Neural progenitor cell (in vitro differentiated cells): ENCODE measurements around the gene XIAP. TPM values are rescaled to one million over a fixed set of nuclear protein-coding genes. Genes with fewer than 3 reads are reported as not detected.

Experiments
- DNase-seq: peaks from one replicate; pipeline ENCODE4 v3.0.0-alpha.2; 2016; ENCODE audit warnings: low spot score
- H2AFZ ChIP-seq: fragments of 200-600 bp; sonication (generic); replicated peaks from 2 replicates; pipeline ENCODE4 v1.6.1; 2016; ENCODE audit warnings: antibody characterized with exemption
- H3F3A ChIP-seq: fragments of 200-600 bp; sonication (generic); 2 replicates; pipeline ENCODE4 v1.6.1; 2016; ENCODE audit warnings: antibody characterized with exemption, low read depth
- H3K27ac ChIP-seq: fragments of 200-600 bp; sonication (generic); 2 replicates; pipeline ENCODE4 v1.5.1; 2016; ENCODE audit warnings: mild to moderate bottlenecking
- H3K27me3 ChIP-seq: fragments of 200-600 bp; sonication (generic); 2 replicates; pipeline ENCODE4 v1.6.1; 2016; ENCODE audit warnings: mild to moderate bottlenecking, moderate library complexity
- H3K36me3 ChIP-seq: fragments of 200-600 bp; sonication (generic); 2 replicates; pipeline ENCODE4 v1.5.1; 2016
- H3K4me1 ChIP-seq: fragments of 200-600 bp; sonication (generic); 2 replicates; pipeline ENCODE4 v1.6.1; 2016; ENCODE audit warnings: mixed run types
- H3K4me2 ChIP-seq: fragments of 200-600 bp; sonication (generic); 2 replicates; pipeline ENCODE4 v1.6.1; 2016
- H3K4me3 ChIP-seq: fragments of 200-600 bp; sonication (generic); 2 replicates; pipeline ENCODE4 v1.5.1; 2016
- H3K79me2 ChIP-seq: fragments of 200-600 bp; sonication (generic); 2 replicates; pipeline ENCODE4 v1.6.1; 2016; ENCODE audit warnings: low read depth
- H3K9ac ChIP-seq: fragments of 200-600 bp; sonication (generic); 2 replicates; pipeline ENCODE4 v1.6.1; 2016
- H3K9me3 ChIP-seq: fragments of 200-600 bp; sonication (generic); 2 replicates; pipeline ENCODE4 v1.5.1; 2016; ENCODE audit warnings: low read depth
- H4K20me1 ChIP-seq: fragments of 200-600 bp; sonication (generic); 2 replicates; pipeline ENCODE4 v1.6.1; 2016; ENCODE audit warnings: low read depth
- H3K27ac Mint-ChIP-seq: 3 replicates; pipeline ENCODE4 v1.8.0; 2021; ENCODE audit warnings: mixed read lengths
- H3K27me3 Mint-ChIP-seq: 2 replicates; pipeline ENCODE4 v1.8.0; 2022; ENCODE audit warnings: low read depth, mild to moderate bottlenecking, inconsistent platforms, moderate library complexity, mixed read lengths; ENCODE audit not compliant: insufficient read depth
- H3K36me3 Mint-ChIP-seq: 3 replicates; pipeline ENCODE4 v1.8.0; 2021; ENCODE audit warnings: mixed read lengths
- H3K4me1 Mint-ChIP-seq: 3 replicates; pipeline ENCODE4 v1.8.0; 2021; ENCODE audit warnings: mixed read lengths
- H3K4me3 Mint-ChIP-seq: 3 replicates; pipeline ENCODE4 v1.8.0; 2021; ENCODE audit warnings: mild to moderate bottlenecking, moderate library complexity, mixed read lengths
- H3K9me3 Mint-ChIP-seq: 3 replicates; pipeline ENCODE4 v1.8.0; 2020; ENCODE audit warnings: mixed read lengths
- EZH2 ChIP-seq: fragments of 200-600 bp; sonication (generic); IDR thresholded peaks from 2 replicates; pipeline ENCODE4 v1.6.1; 2017; ENCODE audit warnings: antibody characterized with exemption, mild to moderate bottlenecking, moderate library complexity
- EZH2phosphoT487 ChIP-seq: fragments of 200-600 bp; sonication (generic); IDR thresholded peaks from 2 replicates; pipeline ENCODE4 v1.6.1; 2017; ENCODE audit warnings: antibody characterized with exemption
- total RNA-seq: library from RNA; depleted of rRNA; stranded (reverse); fragments of >200 nt; gene quantifications from 2 replicates; pipeline ENCODE4 v1.2.3, GENCODE V29; 2015; ENCODE audit warnings: low replicate concordance
- TF ChIP-seq, protein P1 (sequence below): fragments of 200-600 bp; sonication (generic); IDR thresholded peaks from 2 replicates; pipeline ENCODE4 v1.5.1; 2017; ENCODE audit warnings: antibody characterized with exemption, mild to moderate bottlenecking

Gene XIAP
- total RNA-seq, 1 donor from 2014 or later = 44.6 TPM

DNA sequence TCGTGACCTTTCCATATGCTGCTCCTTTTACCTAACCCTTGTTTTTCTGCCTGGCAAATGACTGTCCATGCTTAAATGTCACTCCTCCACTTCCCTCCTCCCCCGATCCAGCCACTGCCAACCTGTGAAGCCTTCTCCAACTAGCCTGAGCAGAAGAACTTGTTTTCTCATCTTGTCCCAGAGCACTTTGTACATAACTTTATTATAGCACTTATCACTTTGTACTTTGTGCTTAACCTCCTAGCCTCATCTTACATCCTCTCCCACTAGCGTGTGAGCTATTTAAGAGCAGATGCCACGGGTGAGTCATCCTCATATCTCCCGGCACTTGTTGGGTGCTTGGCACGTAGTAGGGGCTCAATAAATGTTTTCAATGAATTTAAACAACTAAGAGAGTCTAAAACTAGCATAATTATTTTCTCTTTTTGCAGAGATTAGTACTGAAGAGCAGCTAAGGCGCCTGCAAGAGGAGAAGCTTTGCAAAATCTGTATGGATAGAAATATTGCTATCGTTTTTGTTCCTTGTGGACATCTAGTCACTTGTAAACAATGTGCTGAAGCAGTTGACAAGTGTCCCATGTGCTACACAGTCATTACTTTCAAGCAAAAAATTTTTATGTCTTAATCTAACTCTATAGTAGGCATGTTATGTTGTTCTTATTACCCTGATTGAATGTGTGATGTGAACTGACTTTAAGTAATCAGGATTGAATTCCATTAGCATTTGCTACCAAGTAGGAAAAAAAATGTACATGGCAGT, 46.9 kb downstream of the XIAP start:
- Mint-ChIP-seq H3K27me3 (no peaks in the 10 kb centered on the region), H3K4me1 (no peaks in the 10 kb centered on the region), H3K36me3 (peaks cover 13% of the 10 kb centered on the region), H3K4me3 (no peak overlapping the region), H3K9me3 (no peaks in the 10 kb centered on the region), H3K27ac (no peak overlapping the region)
- H3K36me3 ChIP-seq = no peaks in the 10 kb centered on the region
- H3K27ac ChIP-seq = no peak overlapping the region
- no peaks in the 10 kb centered on the region for H3K27me3 ChIP-seq
- H3K4me1 ChIP-seq = no peaks in the 10 kb centered on the region
- no peaks in the 10 kb centered on the region for H3F3A ChIP-seq
- H2AFZ ChIP-seq = no peak overlapping the region
- no peaks in the 10 kb centered on the region for H4K20me1 ChIP-seq
- H3K9me3 ChIP-seq = no peaks in the 10 kb centered on the region
- no peak for DNase-seq
- H3K9ac ChIP-seq = no peak overlapping the region
- H3K79me2 ChIP-seq = no peaks in the 10 kb centered on the region
- no peak overlapping the region for H3K4me3 ChIP-seq
- TF ChIP-seq EZH2 (no peak), EZH2phosphoT487 (no peak)
- TF ChIP-seq, protein P1, sequence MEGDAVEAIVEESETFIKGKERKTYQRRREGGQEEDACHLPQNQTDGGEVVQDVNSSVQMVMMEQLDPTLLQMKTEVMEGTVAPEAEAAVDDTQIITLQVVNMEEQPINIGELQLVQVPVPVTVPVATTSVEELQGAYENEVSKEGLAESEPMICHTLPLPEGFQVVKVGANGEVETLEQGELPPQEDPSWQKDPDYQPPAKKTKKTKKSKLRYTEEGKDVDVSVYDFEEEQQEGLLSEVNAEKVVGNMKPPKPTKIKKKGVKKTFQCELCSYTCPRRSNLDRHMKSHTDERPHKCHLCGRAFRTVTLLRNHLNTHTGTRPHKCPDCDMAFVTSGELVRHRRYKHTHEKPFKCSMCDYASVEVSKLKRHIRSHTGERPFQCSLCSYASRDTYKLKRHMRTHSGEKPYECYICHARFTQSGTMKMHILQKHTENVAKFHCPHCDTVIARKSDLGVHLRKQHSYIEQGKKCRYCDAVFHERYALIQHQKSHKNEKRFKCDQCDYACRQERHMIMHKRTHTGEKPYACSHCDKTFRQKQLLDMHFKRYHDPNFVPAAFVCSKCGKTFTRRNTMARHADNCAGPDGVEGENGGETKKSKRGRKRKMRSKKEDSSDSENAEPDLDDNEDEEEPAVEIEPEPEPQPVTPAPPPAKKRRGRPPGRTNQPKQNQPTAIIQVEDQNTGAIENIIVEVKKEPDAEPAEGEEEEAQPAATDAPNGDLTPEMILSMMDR = no peak
- H3K4me2 ChIP-seq = no peak overlapping the region

DNA sequence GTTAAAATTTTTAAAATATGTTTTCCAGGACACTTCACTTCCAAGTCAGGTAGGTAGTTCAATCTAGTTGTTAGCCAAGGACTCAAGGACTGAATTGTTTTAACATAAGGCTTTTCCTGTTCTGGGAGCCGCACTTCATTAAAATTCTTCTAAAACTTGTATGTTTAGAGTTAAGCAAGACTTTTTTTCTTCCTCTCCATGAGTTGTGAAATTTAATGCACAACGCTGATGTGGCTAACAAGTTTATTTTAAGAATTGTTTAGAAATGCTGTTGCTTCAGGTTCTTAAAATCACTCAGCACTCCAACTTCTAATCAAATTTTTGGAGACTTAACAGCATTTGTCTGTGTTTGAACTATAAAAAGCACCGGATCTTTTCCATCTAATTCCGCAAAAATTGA, 49.7 kb downstream of the XIAP start:
- H3F3A ChIP-seq = no peaks in the 10 kb centered on the region
- DNase-seq = no peak

DNA sequence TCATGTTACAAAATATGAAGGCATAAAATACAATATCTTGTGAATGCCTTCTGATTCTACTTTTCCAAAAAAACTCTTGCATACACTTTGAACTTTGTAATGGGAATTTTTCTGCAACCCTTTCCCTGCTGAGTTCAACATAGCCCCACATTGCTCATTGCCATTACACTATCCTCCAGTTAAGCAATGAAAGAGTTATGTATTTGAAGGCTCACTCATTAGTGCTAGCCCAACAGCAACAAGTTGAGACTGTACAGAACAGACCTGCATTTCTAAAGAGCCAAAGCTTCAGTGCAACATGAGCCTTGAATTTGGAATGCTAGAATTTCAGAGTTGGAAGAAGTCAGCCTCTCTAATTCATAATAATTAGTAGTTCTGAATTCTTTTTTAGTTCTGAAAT, 57.2 kb downstream of the XIAP start:
- no peak for DNase-seq
- peaks cover 2% of the 10 kb centered on the region for H3K27me3 Mint-ChIP-seq
- TF ChIP-seq EZH2phosphoT487 (no peak), EZH2 (no peak)
- TF ChIP-seq, protein P1 = no peak

More for the DNA sequence above, 49.7 kb downstream of the XIAP start:
- Histone ChIP-seq H3K9ac (no peak overlapping the region), H3K79me2 (no peaks in the 10 kb centered on the region), H3K36me3 (no peaks in the 10 kb centered on the region), H3K4me1 (no peaks in the 10 kb centered on the region), H2AFZ (no peak overlapping the region), H3K27me3 (no peaks in the 10 kb centered on the region), H3K4me3 (no peak overlapping the region), H3K27ac (no peak overlapping the region), H4K20me1 (no peaks in the 10 kb centered on the region), H3K9me3 (no peaks in the 10 kb centered on the region), H3K4me2 (no peak overlapping the region)
- Mint-ChIP-seq H3K4me3 (no peak overlapping the region), H3K36me3 (peaks cover 2% of the 10 kb centered on the region), H3K27ac (no peak overlapping the region), H3K9me3 (no peaks in the 10 kb centered on the region), H3K27me3 (peaks cover 2% of the 10 kb centered on the region), H3K4me1 (no peaks in the 10 kb centered on the region)
- no peak for TF ChIP-seq EZH2phosphoT487
- TF ChIP-seq EZH2 = no peak
- TF ChIP-seq, protein P1 = no peak

More for the DNA sequence above, 57.2 kb downstream of the XIAP start:
- Histone ChIP-seq H4K20me1 (no peaks in the 10 kb centered on the region), H2AFZ (no peak overlapping the region), H3K79me2 (no peaks in the 10 kb centered on the region), H3K4me1 (no peaks in the 10 kb centered on the region), H3K36me3 (no peaks in the 10 kb centered on the region), H3K4me3 (no peak overlapping the region), H3K9ac (no peak overlapping the region), H3K4me2 (no peak overlapping the region), H3F3A (no peaks in the 10 kb centered on the region), H3K9me3 (no peaks in the 10 kb centered on the region), H3K27me3 (no peaks in the 10 kb centered on the region), H3K27ac (no peak overlapping the region)
- H3K9me3 Mint-ChIP-seq = no peaks in the 10 kb centered on the region
- no peak overlapping the region for H3K4me3 Mint-ChIP-seq
- H3K4me1 Mint-ChIP-seq = no peaks in the 10 kb centered on the region
- no peaks in the 10 kb centered on the region for H3K36me3 Mint-ChIP-seq
- no peak overlapping the region for H3K27ac Mint-ChIP-seq
